NT2/D1 (cell line): ENCODE measurements around the gene NFAM1.

ENCODE experiments used
- SUZ12 ChIP-seq: IDR thresholded peaks from 2 replicates; pipeline ENCODE4 v1.6.1; 2011; ENCODE audit not compliant: insufficient read length, insufficient read depth; ENCODE audit errors: extremely low read depth
- ZNF274 ChIP-seq: IDR thresholded peaks from 2 replicates; pipeline ENCODE4 v1.6.1; 2011; ENCODE audit warnings: mild to moderate bottlenecking, low read depth, low read length

DNA sequence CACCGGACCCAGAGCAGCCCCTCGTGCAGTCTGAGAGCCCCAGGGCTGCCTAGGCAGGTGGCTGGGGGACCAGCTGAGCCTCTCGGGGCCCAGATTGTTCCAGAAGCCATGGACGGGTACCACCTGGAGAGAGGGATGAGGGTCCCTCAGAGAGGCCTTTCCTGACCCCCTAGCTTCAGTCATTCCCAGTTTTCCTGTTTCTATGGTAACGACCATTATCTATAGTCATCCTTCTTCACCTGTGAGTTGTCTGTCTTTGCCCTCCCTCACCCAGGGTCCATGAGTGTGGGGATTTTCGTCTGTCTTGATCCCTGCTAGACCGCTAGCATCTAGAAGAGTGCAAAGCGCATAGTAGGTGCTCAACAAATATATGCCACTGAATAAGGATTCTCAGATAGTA is 85.5 kb downstream of the NFAM1 start:
- TF ChIP-seq ZNF274 (no peak), SUZ12 (no peak)
